NCI-H2196 treated with DMSO at 0.1 percent for 48 hours (cell line): ENCODE measurements around the gene TMEM170B.
"Not testable (repeated sequence)": the region's sequence is repeated elsewhere in the genome, so short reads cannot be mapped to it uniquely, and the experiment has no call there.

Source experiments
- DNase-seq: peaks from one replicate; lab custom pipeline; 2025; ENCODE audit not compliant: unreplicated experiment; lab: John Stamatoyannopoulos, UW

The TMEM170B gene

GRCh38 chr6:11527274-11527870, 10.2 kb upstream of the TMEM170B start:
- no peak for DNase-seq

GRCh38 chr6:11528996-11529395, 8.6 kb upstream of the TMEM170B start:
- DNase-seq, result no peak

DNA sequence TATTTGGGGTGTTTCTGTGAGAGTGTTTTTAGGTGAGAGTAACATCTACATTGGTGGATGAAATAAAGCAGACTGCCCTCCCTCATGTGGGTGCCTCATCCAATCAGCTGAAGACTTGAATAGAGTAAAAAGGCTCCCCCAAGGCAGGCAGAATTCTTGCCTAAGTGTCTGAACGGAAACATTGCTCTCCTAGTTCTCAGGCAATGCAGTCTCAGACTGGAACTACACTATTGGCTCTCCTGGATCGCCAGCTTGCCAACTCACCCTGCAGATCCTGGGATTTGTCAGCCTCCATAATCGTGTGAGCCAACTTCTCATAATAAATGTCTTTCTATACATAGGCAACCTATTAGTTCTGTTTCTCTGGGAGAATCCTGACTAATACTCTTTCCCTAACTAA, 5.5 kb upstream of the TMEM170B start:
- DNase-seq, result no peak

DNA sequence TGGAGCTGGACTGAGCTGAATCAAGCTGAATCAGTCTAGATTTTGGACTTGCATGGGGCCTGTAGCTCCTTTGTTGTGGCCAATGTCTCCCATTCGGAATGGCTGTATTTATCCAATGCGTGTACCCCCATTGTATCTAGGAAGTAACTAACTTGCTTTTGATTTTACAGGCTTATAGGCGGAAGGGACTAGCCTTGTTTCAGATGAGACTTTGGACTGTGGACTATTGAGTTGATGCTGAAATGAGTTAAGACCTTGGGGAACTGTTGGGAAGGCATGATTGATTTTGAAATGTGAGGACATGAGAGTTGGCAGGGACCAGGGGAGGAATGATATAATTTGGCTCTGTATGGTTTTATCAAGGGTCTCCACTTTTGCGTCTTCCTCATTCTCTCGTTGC, 3.0 kb upstream of the TMEM170B start:
- no peak for DNase-seq

DNA sequence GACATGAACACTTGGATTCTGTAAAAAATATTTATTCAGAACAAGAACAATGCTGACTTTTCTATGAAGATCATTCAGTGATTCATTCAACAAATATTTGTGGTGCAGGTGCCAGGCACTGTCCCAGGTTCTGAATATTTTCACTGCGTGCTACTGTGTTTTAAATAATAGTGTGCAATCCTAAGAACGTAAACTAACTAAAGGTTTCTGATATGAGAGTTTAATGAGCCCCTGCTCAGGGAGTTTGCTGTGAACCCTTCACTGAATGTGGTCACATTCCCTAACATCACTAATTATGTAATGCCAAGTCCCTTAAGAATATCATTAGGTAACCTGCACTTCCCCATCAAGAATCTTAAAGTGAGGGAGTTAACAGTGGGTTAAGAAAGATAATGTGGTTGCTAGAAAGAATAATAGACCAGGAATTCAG, 1.7 kb upstream of the TMEM170B start:
- DNase-seq, result no peak

DNA sequence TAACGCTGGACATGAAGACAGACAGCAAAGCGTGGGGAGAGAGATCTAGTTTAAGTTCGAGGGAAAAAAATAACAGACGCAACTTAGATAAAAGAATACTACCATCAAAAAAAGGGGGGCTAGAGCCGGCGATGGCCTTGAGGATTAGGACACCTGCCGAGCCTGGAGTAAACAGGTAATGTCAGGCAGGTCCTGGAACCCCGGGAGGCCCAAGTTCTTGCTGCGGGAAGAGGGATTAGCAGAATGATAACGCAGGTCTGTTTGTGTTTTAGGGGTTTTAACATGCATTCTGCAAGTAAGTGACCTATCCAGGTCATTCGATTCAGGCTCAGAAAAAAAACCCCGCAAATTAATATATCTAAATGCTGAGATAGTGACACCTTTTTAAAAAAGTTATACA, 754 bp upstream of the TMEM170B start:
- no peak for DNase-seq

DNA sequence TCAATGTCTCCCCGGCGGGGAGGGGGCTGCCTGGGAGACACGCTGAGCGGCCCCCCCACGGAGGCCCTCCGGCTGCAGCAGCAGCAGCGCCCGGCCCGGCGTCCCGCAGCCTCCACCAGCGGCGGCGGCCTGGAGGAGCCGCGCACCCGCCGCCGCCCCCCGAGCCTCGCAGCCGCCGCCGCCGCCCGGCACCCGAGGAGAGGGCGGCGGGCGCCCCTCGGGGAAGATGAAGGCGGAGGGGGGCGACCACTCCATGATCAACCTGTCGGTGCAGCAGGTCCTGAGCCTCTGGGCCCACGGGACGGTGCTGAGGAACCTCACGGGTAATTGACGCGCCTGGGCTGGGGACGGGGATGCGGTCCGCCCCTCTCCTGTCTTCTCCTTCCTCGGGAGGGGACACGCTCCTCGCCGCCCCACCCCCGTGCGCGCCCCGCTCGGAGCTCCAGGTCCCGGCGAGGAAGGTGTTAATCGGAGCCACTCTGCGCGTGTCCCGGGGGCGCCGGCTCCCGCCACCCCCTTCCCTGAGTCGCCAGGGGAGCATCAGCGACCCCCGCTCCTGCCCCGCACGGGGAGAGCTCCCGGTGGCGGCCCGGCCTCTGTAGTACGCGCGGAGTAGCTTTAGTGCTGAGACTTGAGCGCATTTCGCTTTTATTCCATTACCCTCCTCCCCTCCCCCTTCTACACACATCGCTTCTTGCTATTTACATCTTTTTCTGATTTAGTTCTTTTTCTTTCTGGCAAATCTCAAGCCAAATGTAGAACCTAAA, 686 bp downstream of the TMEM170B start:
- no peak for DNase-seq

DNA sequence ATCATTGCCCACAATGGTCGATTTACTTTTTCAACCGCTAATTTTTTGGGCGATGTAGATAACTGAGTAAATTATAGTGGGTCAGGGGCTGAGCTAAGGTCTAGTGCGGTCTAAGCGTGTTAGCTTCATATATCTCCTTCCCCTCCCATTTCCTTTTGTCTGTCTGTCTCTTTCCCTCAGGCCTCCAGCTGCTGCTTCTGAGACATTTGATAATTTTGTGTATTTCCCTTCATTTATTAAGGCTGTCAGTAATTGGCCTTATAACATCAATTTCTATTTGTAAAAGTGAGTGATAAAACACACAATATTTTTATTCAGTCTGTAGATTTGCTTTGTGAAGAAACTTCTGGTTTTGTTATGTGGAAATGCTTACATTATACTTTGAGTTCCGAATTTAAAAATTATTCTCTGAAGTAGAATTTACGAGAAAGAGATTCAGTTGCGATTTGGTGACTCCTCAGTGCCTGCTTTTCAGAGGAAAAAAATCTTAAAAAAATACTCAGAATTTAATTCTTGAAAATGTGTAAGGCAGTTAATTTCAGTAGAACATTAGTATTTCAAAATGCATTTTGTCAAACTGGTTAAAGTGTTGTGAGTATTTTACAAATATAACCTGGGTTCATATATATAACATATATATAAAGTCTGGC, 1.4 kb downstream of the TMEM170B start:
- no peak for DNase-seq

DNA sequence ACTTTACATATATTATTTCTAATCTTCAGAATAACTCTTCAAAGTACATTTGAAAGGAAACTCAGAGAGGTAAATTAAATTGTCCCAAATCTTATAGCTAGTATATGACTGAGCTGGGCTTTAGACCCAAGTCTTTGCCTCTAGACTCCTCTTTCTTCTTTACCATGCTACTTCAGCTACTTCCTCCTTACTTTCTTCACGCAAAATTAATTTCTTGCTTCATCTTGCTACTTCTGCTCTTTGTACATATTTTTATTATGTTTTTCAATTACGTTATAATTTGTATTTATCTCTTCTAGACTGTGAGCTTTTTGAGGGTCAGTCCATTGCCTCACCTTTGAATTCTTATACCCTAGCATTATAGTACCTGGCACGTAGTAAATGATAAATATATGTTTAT, 5.3 kb downstream of the TMEM170B start:
- DNase-seq, result no peak

DNA sequence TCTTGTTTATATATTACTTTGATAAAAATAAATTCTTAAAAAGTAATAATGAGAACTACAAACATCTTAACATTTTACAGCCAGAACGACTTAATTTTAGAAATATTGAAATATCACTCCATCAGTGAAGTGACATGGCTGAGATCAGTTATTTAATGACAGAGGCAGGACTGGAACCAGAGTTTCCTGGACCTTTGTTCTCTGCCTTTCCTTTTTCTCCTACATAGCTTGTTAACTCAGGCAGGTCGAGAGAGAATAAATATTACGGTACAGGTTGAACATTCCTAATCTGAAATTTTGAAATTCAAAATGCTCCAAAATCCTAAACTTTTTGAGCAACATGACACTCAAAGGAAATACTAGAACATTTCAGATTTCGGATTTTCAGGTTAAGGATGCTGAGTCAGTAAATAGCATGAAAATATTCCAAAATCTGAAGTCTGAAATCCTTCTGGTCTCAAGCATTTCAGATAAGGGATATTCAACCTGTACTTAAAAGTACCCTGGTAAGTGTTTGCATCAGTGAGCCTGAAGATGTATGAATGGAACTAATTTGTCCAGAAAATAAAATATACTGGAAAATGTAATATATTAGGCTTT, 6.5 kb downstream of the TMEM170B start:
- no peak for DNase-seq

DNA sequence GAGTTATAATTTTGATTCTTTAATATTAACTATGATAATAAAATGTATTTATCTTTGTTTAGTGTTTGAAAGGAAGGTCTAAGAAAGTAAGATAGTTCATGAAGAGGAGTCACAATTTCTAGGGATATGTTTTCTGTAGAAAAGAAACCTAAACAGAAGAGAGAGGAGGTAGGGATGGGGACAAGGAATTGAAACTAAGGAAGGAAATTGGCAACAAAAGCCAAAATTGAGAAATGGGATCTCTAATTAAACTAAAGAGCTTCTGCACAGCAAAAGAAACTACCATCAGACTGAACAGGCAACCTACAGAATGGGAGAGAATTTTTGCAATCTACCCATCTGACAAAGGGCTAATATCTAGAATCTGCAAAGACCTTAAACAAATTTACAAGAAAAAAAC, 10.3 kb downstream of the TMEM170B start:
- DNase-seq, result not testable (repeated sequence)

DNA sequence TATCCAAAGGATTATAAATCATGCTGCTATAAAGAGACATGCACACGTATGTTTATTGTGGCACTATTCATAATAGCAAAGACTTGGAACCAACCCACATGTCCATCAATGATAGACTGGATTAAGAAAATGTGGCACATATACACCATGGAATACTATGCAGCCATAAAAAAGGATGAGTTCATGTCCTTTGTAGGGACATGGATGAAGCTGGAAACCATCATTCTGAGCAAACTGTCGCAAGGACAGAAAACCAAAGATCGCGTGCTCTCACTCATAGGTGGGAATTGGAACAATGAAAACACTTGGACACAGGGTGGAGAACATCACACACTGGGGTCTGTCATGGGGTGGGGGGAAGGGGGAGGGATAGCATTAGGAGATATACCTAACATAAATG, 11.0 kb downstream of the TMEM170B start:
- not testable (repeated sequence) for DNase-seq

GRCh38 chr6:11551053-11551452, 13.5 kb downstream of the TMEM170B start:
- no peak for DNase-seq

GRCh38 chr6:11552442-11552841, 14.9 kb downstream of the TMEM170B start:
- DNase-seq, result no peak

DNA sequence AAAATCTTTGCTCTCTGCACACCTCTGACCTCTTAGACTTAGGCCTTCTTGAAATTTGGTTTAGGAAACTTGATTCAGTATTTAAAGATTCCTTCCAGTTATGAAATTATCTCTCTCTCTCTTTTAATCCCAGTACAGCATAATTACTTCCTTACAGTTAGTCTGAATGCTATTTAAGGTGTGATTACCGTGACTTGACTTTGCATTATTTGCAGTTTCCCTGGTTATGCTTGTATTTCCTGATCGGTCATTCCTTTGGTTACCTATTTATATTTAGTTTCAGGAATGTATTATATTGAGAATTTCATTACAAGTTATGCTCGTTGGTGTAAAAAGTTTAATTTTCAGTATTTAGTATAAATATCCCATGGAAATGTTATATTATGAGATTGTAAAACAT, 16.3 kb downstream of the TMEM170B start:
- DNase-seq, result no peak

GRCh38 chr6:11556309-11556708, 18.8 kb downstream of the TMEM170B start:
- no peak for DNase-seq

- DNase-seq, result no peak
Observed at GRCh38 chr6:11563793-11564192, 26.2 kb downstream of the TMEM170B start.

DNA sequence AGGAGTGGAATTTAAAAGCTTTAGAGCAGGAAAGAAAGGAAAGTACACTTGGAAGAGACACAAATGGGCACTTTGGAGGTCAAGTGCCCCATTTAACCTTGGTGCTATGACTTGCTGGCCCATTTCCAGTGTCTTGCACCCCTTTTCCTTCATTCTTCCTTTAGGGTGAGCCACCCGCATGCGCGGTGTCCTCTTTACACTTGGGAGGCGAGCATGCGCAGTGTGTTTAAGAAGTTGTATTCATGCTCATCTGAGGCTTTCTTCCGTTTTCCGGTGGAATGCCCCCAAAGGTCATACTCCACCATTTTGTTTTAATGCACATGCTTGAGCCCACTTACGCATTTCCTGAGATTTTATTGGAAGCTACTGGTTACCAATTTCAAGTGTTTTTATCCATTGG, 29.1 kb downstream of the TMEM170B start:
- no peak for DNase-seq

- DNase-seq, result no peak
Observed at GRCh38 chr6:11571073-11571472, 33.5 kb downstream of the TMEM170B start.

- peak; percentile 63 for DNase-seq
Observed at GRCh38 chr6:11575408-11576033, 38.0 kb downstream of the TMEM170B start.

- DNase-seq, result no peak
Observed at GRCh38 chr6:11580686-11581405, 43.3 kb downstream of the TMEM170B start.
